ENCODE data around the gene SMARCC1. TPM values are rescaled to one million over a fixed set of nuclear protein-coding genes. Genes with fewer than 3 reads are reported as not detected.
"Not testable (repeated sequence)": the region's sequence is repeated elsewhere in the genome, so short reads cannot be mapped to it uniquely, and the experiment has no call there.

SMARCC1 gene
- total and polyA plus RNA-seq, 8 donors = 9.0 to 58.7 (median 44.2) TPM

- Histone ChIP-seq H3K36me3 (no peaks in the 10 kb centered on the region), H3K4me3 (no peak overlapping the region), H3K4me1 (no peaks in the 10 kb centered on the region), H3K9me3 (no peaks in the 10 kb centered on the region), H3K27me3 (no peaks in the 10 kb centered on the region), H3K27ac (no peak overlapping the region)
- intact Hi-C loops (cut with DNase I) = no loop called here
- TF ChIP-seq CTCF (IDR thresholded peaks at IDR 0.05) = no peak
- FAIRE-seq = no peak
- 86 to 88% methylated on average over 5 of the region's 5 CpGs for WGBS, 2 donors
- ATAC-seq = no peak
- no peak for DNase-seq
These were observed 37.8 kb downstream of the SMARCC1 start for GRCh38 chr3:47743855-47744254.

GRCh38 chr3:47743352-47743751 lies 38.3 kb downstream of the SMARCC1 start:
- H3K27me3 ChIP-seq; DNase-seq; H3K4me1 ChIP-seq; H3K4me3 ChIP-seq; H3K27ac ChIP-seq; ATAC-seq; H3K9me3 ChIP-seq; H3K36me3 ChIP-seq; FAIRE-seq; intact Hi-C loops (cut with DNase I): not testable (repeated sequence)
- 81 to 89% methylated on average over 6 of the region's 6 CpGs for WGBS, 2 donors

GRCh38 chr3:47741925-47742324 lies 39.8 kb downstream of the SMARCC1 start:
- no peaks in the 10 kb centered on the region for H3K4me1 ChIP-seq
- intact Hi-C loops (cut with DNase I) = no loop called here
- no peak overlapping the region for H3K27ac ChIP-seq
- whole genome bisulfite sequencing, 2 donors = 60 to 78% methylated on average over 2 of the region's 2 CpGs
- no peak overlapping the region for H3K4me3 ChIP-seq
- DNase-seq (no peak), ATAC-seq (no peak), FAIRE-seq (no peak)
- no peaks in the 10 kb centered on the region for H3K9me3 ChIP-seq
- H3K36me3 ChIP-seq = peaks cover 0 to 9% (median 2%) of the 10 kb centered on the region in 3 donors
- TF ChIP-seq CTCF (IDR thresholded peaks at IDR 0.05) = no peak
- H3K27me3 ChIP-seq = no peaks in the 10 kb centered on the region

GRCh38 chr3:47732143-47732542 lies 49.5 kb downstream of the SMARCC1 start:
- DNase-seq = no peak
- intact Hi-C loops (cut with DNase I) = no loop called here
- no peak for TF ChIP-seq CTCF (IDR thresholded peaks at IDR 0.05)
- ATAC-seq = no peak
- no peak for FAIRE-seq
- Histone ChIP-seq H3K27me3 (no peaks in the 10 kb centered on the region), H3K9me3 (no peaks in the 10 kb centered on the region), H3K27ac (no peak overlapping the region), H3K4me1 (no peaks in the 10 kb centered on the region), H3K4me3 (no peak overlapping the region), H3K36me3 (peaks cover under 1 to 44% (median 14%) of the 10 kb centered on the region in 3 donors)
- 88 to 95% methylated on average over 2 of the region's 2 CpGs for WGBS, 2 donors

GRCh38 chr3:47731061-47731460 lies 50.6 kb downstream of the SMARCC1 start:
- FAIRE-seq (no peak), DNase-seq (no peak), ATAC-seq (no peak)
- no peaks in the 10 kb centered on the region for H3K9me3 ChIP-seq
- intact Hi-C loops (cut with DNase I) = no loop called here
- no peak for TF ChIP-seq CTCF (IDR thresholded peaks at IDR 0.05)
- no peak overlapping the region for H3K27ac ChIP-seq
- no peak overlapping the region for H3K4me3 ChIP-seq
- H3K36me3 ChIP-seq = peaks cover 0 to 40% (median 13%) of the 10 kb centered on the region in 3 donors
- no peaks in the 10 kb centered on the region for H3K4me1 ChIP-seq
- WGBS, 2 donors = 82 to 84% methylated on average over 8 of the region's 8 CpGs
- no peaks in the 10 kb centered on the region for H3K27me3 ChIP-seq
